Measurements from ENCODE around the gene USB1.

- TF ChIP-seq CTCF (IDR thresholded peaks at IDR 0.05; ENCODE audit: insufficient read depth, low read depth, low read length) (no peak), EZH2 (IDR thresholded peaks at IDR 0.05; ENCODE audit: insufficient read depth, low read length) (no peak)
Measured at GRCh38 chr16:58011652-58012051, 10.4 kb downstream of the USB1 start.

Measured in astrocyte (in vitro differentiated cells and primary cell).